HG03045 (cell line): Measurements from ENCODE around the gene ZNF577.
"Not testable (repeated sequence)": the region's sequence is repeated elsewhere in the genome, so short reads cannot be mapped to it uniquely, and the experiment has no call there.

Experiments used
- ATAC-seq: cut with Tn5 transposase; IDR thresholded peaks from one replicate; pipeline ENCODE4 v1.9.1; 2021; ENCODE audit warnings: mild to moderate bottlenecking, moderate library complexity; ENCODE audit not compliant: unreplicated experiment

Gene ZNF577

GRCh38 chr19:51887522-51888498, at the start of gene ZNF577:
Gene ZNF577 (minus strand): TSS chr19:51887951. CDS start chr19:51880382, 7,569 bp downstream.
- no peak for ATAC-seq

- no peak for ATAC-seq
Measured at GRCh38 chr19:51931921-51932320, 44.2 kb upstream of the ZNF577 start.

GRCh38 chr19:51927859-51928258, 40.1 kb upstream of the ZNF577 start:
- ATAC-seq, result no peak

GRCh38 chr19:51926784-51927741, 39.3 kb upstream of the ZNF577 start, which contains the start of gene ZNF613:
Gene ZNF613 (plus strand): TSS chr19:51927472. CDS start chr19:51936221, 8,749 bp downstream.
- ATAC-seq, result peak; percentile 82

- no peak for ATAC-seq
Measured at GRCh38 chr19:51926426-51926783, 38.7 kb upstream of the ZNF577 start.

- no peak for ATAC-seq
Measured at GRCh38 chr19:51921949-51922348, 34.2 kb upstream of the ZNF577 start.

GRCh38 chr19:51919606-51920005, 31.9 kb upstream of the ZNF577 start:
- ATAC-seq, result no peak

GRCh38 chr19:51916167-51916566, 28.4 kb upstream of the ZNF577 start:
- no peak for ATAC-seq

- ATAC-seq, result no peak
Measured at GRCh38 chr19:51915324-51915867, 27.6 kb upstream of the ZNF577 start.

GRCh38 chr19:51907981-51908380, 20.2 kb upstream of the ZNF577 start:
- ATAC-seq, result not testable (repeated sequence)

GRCh38 chr19:51906108-51906507, 18.4 kb upstream of the ZNF577 start:
- not testable (repeated sequence) for ATAC-seq

- ATAC-seq, result not testable (repeated sequence)
Measured at GRCh38 chr19:51905639-51906038, 17.9 kb upstream of the ZNF577 start.

GRCh38 chr19:51905206-51905605, 17.5 kb upstream of the ZNF577 start:
- no peak for ATAC-seq

- peak; percentile 70 for ATAC-seq
Measured at GRCh38 chr19:51904331-51905165, 16.8 kb upstream of the ZNF577 start, which contains the start of gene ZNF649. Gene ZNF649 (minus strand): TSS chr19:51905017. CDS start chr19:51900107, 4,910 bp downstream.

- ATAC-seq, result no peak
Measured at GRCh38 chr19:51903192-51903591, 15.4 kb upstream of the ZNF577 start.

GRCh38 chr19:51901860-51902259, 14.1 kb upstream of the ZNF577 start:
- no peak for ATAC-seq

- no peak for ATAC-seq
Measured at GRCh38 chr19:51891193-51891747, 3.5 kb upstream of the ZNF577 start.

GRCh38 chr19:51889934-51890333, 2.2 kb upstream of the ZNF577 start:
- ATAC-seq, result no peak

GRCh38 chr19:51884713-51885112, 3.0 kb downstream of the ZNF577 start:
- ATAC-seq, result no peak

GRCh38 chr19:51882518-51882917, 5.2 kb downstream of the ZNF577 start:
- ATAC-seq, result no peak
